Suprapubic skin (tissue), 4 donors: ENCODE data around the gene FAM98C.

Experiments used
- EP300 ChIP-seq: sonication (generic); formaldehyde crosslinking; IDR thresholded peaks from one replicate; pipeline ENCODE4 v1.6.1; 2017; ENCODE audit warnings: antibody characterized with exemption
- POLR2A ChIP-seq, 2 donors: fragments of 450-650 bp; IDR thresholded peaks; one replicate each; pipeline ENCODE4 v1.6.1; 2017; ENCODE audit warnings: antibody characterized with exemption in 2 of 2, mild to moderate bottlenecking in 2 of 2, moderate library complexity in 2 of 2
- POLR2AphosphoS5 ChIP-seq, 3 donors: sonication (generic); formaldehyde crosslinking; IDR thresholded peaks; one replicate each; pipeline ENCODE4 v1.6.1; 2017; ENCODE audit warnings: antibody characterized with exemption in 3 of 3
- TF ChIP-seq, protein P1 (sequence below), 2 donors: fragments of 200-600 bp in 1 of 2; fragments of 450-650 bp in 1 of 2; sonication (generic) in 1 of 2; IDR thresholded peaks; one replicate each; pipeline ENCODE4 v1.5.1; 2016 to 2019; ENCODE audit warnings: antibody characterized with exemption in 2 of 2, mild to moderate bottlenecking in 1 of 2, moderate library complexity in 1 of 2

- TF ChIP-seq, protein P1, sequence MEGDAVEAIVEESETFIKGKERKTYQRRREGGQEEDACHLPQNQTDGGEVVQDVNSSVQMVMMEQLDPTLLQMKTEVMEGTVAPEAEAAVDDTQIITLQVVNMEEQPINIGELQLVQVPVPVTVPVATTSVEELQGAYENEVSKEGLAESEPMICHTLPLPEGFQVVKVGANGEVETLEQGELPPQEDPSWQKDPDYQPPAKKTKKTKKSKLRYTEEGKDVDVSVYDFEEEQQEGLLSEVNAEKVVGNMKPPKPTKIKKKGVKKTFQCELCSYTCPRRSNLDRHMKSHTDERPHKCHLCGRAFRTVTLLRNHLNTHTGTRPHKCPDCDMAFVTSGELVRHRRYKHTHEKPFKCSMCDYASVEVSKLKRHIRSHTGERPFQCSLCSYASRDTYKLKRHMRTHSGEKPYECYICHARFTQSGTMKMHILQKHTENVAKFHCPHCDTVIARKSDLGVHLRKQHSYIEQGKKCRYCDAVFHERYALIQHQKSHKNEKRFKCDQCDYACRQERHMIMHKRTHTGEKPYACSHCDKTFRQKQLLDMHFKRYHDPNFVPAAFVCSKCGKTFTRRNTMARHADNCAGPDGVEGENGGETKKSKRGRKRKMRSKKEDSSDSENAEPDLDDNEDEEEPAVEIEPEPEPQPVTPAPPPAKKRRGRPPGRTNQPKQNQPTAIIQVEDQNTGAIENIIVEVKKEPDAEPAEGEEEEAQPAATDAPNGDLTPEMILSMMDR (IDR thresholded peaks at IDR 0.05) = no peak
- TF ChIP-seq POLR2AphosphoS5 (IDR thresholded peaks at IDR 0.05) (no peak), POLR2A (IDR thresholded peaks at IDR 0.05) (no peak), EP300 (no peak)
Observed at GRCh38 chr19:38420935-38421334, 18.0 kb downstream of the FAM98C start.
